Smooth muscle cell (in vitro differentiated cells): ENCODE measurements around the gene ARHGEF17. TPM values are rescaled to one million over a fixed set of nuclear protein-coding genes. Genes with fewer than 3 reads are reported as not detected.

Source experiments
- DNase-seq: peaks from one replicate; lab custom pipeline; 2025; ENCODE audit not compliant: unreplicated experiment; lab: John Stamatoyannopoulos, UW
- H2AFZ ChIP-seq: fragments of 200-600 bp; sonication (generic); 2 replicates; pipeline ENCODE4 v1.6.0; 2016; ENCODE audit warnings: antibody characterized with exemption, low read depth, mild to moderate bottlenecking
- H3F3A ChIP-seq: fragments of 200-600 bp; sonication (generic); 2 replicates; pipeline ENCODE4 v1.6.0; 2017; ENCODE audit warnings: antibody characterized with exemption, low read depth
- H3K27ac ChIP-seq: fragments of 200-600 bp; sonication (generic); 2 replicates; pipeline ENCODE4 v1.5.1; 2016; ENCODE audit warnings: low read depth, mild to moderate bottlenecking
- H3K27me3 ChIP-seq: fragments of 200-600 bp; sonication (generic); 2 replicates; pipeline ENCODE4 v1.6.1; 2016; ENCODE audit warnings: low read depth, mild to moderate bottlenecking
- H3K36me3 ChIP-seq: fragments of 200-600 bp; sonication (generic); 2 replicates; pipeline ENCODE4 v1.5.1; 2016; ENCODE audit warnings: low read depth
- H3K4me1 ChIP-seq: fragments of 200-600 bp; sonication (generic); 2 replicates; pipeline ENCODE4 v1.5.1; 2016; ENCODE audit warnings: low read depth
- H3K4me2 ChIP-seq: fragments of 200-600 bp; sonication (generic); 2 replicates; pipeline ENCODE4 v1.6.0; 2016; ENCODE audit warnings: mild to moderate bottlenecking
- H3K4me3 ChIP-seq: fragments of 200-600 bp; sonication (generic); 2 replicates; pipeline ENCODE4 v1.5.1; 2016; ENCODE audit warnings: mild to moderate bottlenecking
- H3K79me2 ChIP-seq: fragments of 200-600 bp; sonication (generic); 2 replicates; pipeline ENCODE4 v1.6.0; 2016; ENCODE audit warnings: low read depth, mild to moderate bottlenecking
- H3K9ac ChIP-seq: fragments of 200-600 bp; sonication (generic); 2 replicates; pipeline ENCODE4 v1.6.0; 2016; ENCODE audit warnings: low read depth
- H3K9me3 ChIP-seq: fragments of 200-600 bp; sonication (generic); replicated peaks from 2 replicates; pipeline ENCODE4 v1.5.1; 2016; ENCODE audit warnings: low read depth
- H4K20me1 ChIP-seq: fragments of 200-600 bp; sonication (generic); 2 replicates; pipeline ENCODE4 v1.6.0; 2016; ENCODE audit warnings: low read depth
- WGBS: methylation state at CpG from one replicate; pipeline ENCODE4 v1.1.7; 2016; ENCODE audit warnings: low lambda C conversion rate; 5-methylcytosine and 5-hydroxymethylcytosine counted together
- polyA plus RNA-seq: library from polyadenylated mRNA; unstranded; fragments of >200 nt; fragmentation: Nextera tagmentation; extraction: Ambion mirVana; gene quantifications from 2 replicates; pipeline ENCODE4 v1.2.1, GENCODE V29; 2016
- total RNA-seq: library from RNA; depleted of rRNA; stranded (reverse); fragments of >200 nt; gene quantifications from 2 replicates; pipeline ENCODE4 v1.2.3, GENCODE V29; 2014
- TF ChIP-seq, protein P1 (sequence below): fragments of 200-600 bp; sonication (generic); IDR thresholded peaks from 2 replicates; pipeline ENCODE4 v1.5.1; 2017; ENCODE audit warnings: borderline replicate concordance, mild to moderate bottlenecking, antibody characterized with exemption; ENCODE audit not compliant: insufficient read depth, poor library complexity, severe bottlenecking

The ARHGEF17 gene
- total and polyA plus RNA-seq, 2 experiments from 2014 or later, result 18.0 to 27.8 TPM

DNA sequence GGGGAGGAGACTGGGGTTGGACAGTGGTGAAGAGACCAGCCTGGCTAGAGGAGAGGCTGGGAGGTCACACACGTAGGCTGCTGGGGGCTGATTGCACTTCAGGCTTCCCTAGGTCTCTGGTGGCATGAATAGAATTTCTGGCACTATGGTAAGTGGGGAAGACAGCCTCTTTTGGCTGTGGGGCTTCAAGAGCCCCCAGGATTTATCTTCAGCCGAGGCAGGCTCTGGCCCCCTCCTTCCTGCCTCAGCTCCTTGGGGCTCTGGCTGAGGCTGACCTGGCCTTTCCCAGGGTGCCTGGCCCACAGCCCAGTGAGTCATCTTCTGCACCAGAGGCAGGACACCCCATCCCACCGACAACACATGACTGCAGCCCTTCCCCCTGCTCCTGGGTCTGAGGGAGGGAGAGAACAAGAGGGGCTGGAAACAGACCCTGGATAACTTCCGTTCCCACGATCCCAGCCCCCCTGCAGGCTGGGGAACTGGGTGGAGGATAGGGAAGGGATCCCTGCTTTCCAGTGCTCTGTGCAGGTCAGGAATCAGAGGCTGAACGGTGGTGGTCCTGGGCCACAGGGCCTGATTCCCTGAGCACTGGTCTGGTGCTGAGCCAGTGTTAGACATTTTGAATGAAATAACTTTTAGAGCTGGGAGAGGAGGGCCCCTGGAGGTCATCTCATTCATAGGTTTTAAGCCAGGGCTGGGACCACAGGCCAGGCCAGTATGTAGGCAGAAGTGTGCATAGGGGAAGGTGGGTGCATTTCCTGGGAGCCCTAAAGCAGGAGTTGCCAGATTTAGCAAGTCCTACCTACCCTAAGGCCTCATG, 26.5 kb downstream of the ARHGEF17 start:
- TF ChIP-seq, protein P1, sequence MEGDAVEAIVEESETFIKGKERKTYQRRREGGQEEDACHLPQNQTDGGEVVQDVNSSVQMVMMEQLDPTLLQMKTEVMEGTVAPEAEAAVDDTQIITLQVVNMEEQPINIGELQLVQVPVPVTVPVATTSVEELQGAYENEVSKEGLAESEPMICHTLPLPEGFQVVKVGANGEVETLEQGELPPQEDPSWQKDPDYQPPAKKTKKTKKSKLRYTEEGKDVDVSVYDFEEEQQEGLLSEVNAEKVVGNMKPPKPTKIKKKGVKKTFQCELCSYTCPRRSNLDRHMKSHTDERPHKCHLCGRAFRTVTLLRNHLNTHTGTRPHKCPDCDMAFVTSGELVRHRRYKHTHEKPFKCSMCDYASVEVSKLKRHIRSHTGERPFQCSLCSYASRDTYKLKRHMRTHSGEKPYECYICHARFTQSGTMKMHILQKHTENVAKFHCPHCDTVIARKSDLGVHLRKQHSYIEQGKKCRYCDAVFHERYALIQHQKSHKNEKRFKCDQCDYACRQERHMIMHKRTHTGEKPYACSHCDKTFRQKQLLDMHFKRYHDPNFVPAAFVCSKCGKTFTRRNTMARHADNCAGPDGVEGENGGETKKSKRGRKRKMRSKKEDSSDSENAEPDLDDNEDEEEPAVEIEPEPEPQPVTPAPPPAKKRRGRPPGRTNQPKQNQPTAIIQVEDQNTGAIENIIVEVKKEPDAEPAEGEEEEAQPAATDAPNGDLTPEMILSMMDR, result no peak
- Histone ChIP-seq H3K4me2 (peak overlapping the region; percentile 81), H4K20me1 (peaks cover 76% of the 10 kb centered on the region), H3K27me3 (no peaks in the 10 kb centered on the region), H3K9ac (peak overlapping the region; percentile 51), H3K36me3 (no peaks in the 10 kb centered on the region), H3K4me3 (no peak overlapping the region), H3K27ac (peak overlapping the region; percentile 81), H2AFZ (no peak overlapping the region), H3K79me2 (peaks cover 81% of the 10 kb centered on the region), H3F3A (peaks cover 38% of the 10 kb centered on the region), H3K4me1 (peaks cover 56% of the 10 kb centered on the region), H3K9me3 (no peaks in the 10 kb centered on the region)
- peak; percentile 31 for DNase-seq
- WGBS, result 8% methylated on average over 6 of the region's 6 CpGs

DNA sequence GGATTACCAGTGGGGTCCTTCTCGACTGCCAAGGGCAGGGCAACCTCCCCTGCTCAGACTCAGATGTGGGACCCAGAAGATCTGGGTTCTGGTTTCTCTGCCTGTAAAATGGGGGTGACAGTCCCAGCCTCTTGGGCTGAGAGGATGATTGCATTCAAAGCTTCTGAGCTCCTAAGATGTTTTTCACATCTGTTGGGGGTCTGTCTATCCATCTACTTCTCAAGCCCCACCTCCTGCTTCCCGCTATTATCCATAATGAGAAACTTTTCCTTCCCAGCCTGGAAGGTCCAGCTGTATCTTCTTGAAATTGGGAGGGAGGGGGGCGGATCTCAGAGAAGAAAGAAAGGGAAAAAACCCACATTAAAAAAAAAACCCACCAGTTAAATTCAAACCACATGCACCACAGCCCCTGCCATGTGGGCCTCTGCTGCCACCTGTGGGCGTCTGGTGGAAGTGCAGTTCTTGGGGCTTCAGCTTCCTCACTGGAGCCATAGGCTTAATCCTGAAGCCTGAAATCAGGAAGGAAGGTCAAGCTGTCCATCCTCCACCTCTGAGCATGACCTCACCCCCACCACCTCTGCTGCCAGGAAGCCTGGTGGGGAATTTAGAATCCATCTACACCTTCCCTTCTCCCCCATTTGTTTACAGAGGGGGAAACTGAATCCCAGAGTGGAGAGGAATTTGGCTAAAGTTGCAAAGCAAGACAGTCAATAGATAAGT, 27.3 kb downstream of the ARHGEF17 start:
- Histone ChIP-seq H3F3A (peaks cover 38% of the 10 kb centered on the region), H3K79me2 (peaks cover 78% of the 10 kb centered on the region), H3K4me3 (no peak overlapping the region), H3K4me2 (peak overlapping the region; percentile 81), H3K27me3 (no peaks in the 10 kb centered on the region), H3K9ac (no peak overlapping the region), H3K9me3 (no peaks in the 10 kb centered on the region), H2AFZ (no peak overlapping the region), H3K27ac (peak overlapping the region; percentile 81), H4K20me1 (peaks cover 83% of the 10 kb centered on the region), H3K4me1 (peaks cover 50% of the 10 kb centered on the region), H3K36me3 (no peaks in the 10 kb centered on the region)
- TF ChIP-seq, protein P1, result peak; percentile 98
- peak; percentile 76 for DNase-seq
- WGBS, result 14% methylated on average over 4 of the region's 4 CpGs

- TF ChIP-seq, protein P1, result no peak
- peaks cover 77% of the 10 kb centered on the region for H3K79me2 ChIP-seq
- H3K9me3 ChIP-seq, result no peaks in the 10 kb centered on the region
- no peak overlapping the region for H3K9ac ChIP-seq
- peaks cover 97% of the 10 kb centered on the region for H4K20me1 ChIP-seq
- H3K4me2 ChIP-seq, result no peak overlapping the region
- H3K27me3 ChIP-seq, result no peaks in the 10 kb centered on the region
- no peak overlapping the region for H3K4me3 ChIP-seq
- DNase-seq, result no peak
- WGBS, result 98% methylated on average over 2 of the region's 2 CpGs
- no peak overlapping the region for H3K27ac ChIP-seq
- no peaks in the 10 kb centered on the region for H3K36me3 ChIP-seq
- H3K4me1 ChIP-seq, result peaks cover 25% of the 10 kb centered on the region
- peaks cover 26% of the 10 kb centered on the region for H3F3A ChIP-seq
- H2AFZ ChIP-seq, result no peak overlapping the region
These were observed 29.8 kb downstream of the ARHGEF17 start for GRCh38 chr11:73337846-73338245.
